T-helper 2 cell treated with Interferon-gamma antibody and Interleukin-4, amounts not matched to agents 100 ng/mL and 5 ng/mL, for 36 hours (primary cell): ENCODE data around the gene GIT1. TPM values are rescaled to one million over a fixed set of nuclear protein-coding genes. Genes with fewer than 3 reads are reported as not detected.

Source experiments
- intact Hi-C: fragments of 100-400 bp; cut with micrococcal nuclease; formaldehyde crosslinking; loops from one replicate; pipeline ENCODE4 v1.15.1; 2023
- total RNA-seq: library from RNA; stranded (reverse); gene quantifications from 2 replicates; pipeline ENCODE4 v1.2.3, GENCODE V29; 2022

GIT1 gene
- total RNA-seq, 1 donor from 2014 or later, result 66.7 TPM

DNA sequence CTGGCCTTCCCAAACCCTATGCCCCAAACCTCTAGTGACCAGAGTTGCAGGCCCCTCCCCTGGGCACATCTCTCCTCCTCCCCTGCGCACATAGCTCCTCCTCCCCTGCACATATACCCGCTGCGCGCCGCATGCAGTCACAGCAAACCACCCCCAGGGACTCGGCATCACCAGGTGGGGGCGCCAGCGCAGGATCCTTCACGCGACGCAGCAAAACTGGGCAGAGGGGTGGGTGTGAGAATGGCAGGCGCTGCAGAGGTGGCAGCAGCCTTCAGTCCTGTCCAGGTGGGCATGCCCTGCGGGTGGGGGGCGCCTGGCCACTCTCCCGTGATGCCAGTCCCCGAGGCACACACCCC, 27.7 kb upstream of the GIT1 start:
- intact Hi-C loops, result loop anchor here (1.0 to 5.0 kb wide), 4 partner anchors 90 to 315 kb away; partner anchors contain the start of gene SSH2

DNA sequence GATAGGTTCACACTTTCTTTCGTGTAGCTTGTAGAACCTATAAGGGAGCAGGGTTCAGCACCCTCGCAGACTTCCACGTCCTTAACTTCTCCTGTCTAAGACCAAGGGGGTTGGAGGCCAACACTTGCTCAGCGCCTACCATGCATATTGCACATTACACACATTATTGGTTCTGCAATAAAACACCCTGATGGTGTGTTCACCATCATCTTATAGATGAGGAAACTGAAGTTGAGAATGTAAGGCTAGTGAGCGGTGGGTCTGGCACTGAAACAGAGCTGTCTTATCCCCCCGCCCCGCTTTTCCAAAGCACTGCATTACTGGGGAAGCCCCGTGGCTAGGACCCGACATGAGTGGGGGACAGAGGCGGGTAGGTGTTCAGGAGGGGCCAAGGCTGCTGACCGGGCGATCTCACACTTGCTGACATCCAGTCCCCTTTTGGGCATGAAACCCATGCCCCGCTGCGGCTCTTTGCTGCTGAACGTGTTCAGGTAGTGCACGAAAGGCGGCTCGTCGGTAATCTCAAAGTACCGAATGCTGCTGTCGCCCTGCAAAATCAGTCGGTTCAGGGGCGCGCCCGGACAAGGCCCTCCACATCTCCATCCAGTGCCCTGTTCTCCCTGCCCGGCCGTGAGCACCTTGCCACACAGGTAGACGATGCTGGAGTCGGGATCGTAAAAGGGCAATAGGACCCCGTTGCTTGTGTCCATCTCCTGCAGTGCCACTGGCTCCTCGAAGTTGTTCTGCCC, 27.0 kb upstream of the GIT1 start:
- intact Hi-C loops, result loop anchor here (1.0 to 5.0 kb wide), 4 partner anchors 90 to 316 kb away; partner anchors contain the start of gene SSH2

DNA sequence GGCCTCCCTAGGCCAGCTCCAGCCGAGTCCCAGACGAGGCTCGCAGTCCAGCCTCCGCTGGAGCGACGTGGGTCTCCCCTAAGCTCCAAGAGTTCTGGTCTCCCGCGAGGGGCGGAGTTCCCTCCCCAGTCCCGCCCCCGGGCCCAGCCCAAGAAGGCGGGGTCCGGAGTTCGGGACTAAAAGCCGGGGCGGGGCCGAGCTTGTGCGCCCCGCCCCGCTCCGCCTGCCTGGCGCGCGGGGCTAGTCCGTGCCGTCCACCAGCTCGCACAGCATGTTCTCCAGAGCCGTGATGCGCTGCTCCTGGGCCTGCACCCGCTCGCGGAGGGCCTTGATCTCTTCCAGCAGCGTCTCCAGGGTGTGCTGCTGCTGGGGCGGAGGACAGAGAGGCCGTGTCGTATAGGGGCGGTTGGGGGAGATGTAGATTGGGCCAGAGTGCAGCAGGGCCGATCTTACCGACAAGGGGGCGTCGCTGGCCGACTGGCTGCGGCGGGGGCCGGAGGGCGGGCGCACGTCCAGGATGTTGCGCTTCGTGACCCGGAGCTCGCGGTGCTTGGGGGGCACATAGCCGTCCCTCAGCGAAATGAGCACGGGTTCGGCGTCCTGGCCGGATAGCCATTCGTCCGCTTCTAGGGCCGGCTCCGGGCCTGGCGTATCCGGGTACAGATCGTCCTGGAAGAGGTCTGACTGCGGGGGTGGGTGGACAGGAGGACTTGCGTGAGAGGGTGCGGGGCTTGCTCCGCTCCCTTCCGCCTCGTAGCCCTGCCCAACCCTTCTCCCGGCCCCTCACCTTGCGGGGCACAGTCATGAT, 26.2 kb upstream of the GIT1 start:
- intact Hi-C loops, result loop anchor here (1.0 to 5.0 kb wide), 6 partner anchors 26 to 317 kb away; partner anchors contain the start of genes GIT1, SSH2, TAOK1 and TP53I13

DNA sequence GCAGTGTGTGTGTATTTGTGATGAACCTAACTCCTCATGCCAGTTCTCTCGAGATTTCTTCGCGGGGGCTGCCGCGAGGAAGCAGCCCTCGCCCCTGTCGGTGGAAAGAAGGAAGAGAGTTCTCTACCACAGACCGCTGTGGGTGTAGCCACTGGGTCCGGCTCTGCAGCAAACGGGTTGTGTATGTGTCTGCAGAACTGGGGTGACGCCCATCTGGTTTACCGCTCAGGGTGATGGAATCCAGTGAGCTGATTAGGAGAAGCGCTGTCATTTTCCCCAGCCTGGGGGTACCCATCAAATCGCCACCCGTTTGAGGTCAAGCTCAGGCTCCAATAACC, 25.6 kb upstream of the GIT1 start:
- intact Hi-C loops, result loop anchor here (1.0 to 5.0 kb wide), 5 partner anchors 26 to 317 kb away; partner anchors contain the start of genes GIT1, SSH2, TAOK1 and TP53I13

DNA sequence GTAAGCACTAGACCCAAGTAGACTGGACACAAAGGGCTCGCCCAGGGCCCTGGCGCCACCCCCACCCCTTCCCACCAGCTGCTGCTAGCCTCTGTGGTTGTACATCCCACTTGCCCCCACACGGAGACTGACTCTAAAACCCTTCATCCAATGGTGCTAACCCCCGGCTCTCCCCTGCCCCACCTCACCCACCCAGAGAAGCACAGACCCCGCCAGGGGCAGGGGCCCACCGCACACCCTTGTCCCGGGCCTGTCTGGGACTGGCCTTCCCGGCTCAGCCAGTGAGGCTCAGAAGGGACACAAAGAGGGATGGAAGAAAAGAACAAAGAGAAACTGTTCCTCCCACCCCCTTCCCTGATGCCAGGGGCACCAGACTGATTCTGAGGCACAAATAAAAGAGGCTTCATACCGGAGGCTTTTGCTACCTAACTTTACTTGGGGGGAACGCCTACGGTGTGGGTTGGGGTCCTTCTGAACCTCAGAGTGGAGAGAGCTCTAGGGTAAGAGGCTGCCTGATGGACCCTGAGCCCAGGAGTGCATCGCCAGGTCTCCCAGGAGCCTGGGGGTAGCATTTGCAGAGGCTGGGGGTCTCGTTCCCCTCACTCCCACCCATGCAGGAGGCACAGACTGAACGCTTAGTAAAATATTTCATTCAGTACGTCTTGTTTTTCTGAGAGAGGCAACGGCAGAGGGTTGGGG, 25.1 kb upstream of the GIT1 start:
- intact Hi-C loops, result loop anchor here (1.0 to 5.0 kb wide), 5 partner anchors 25 to 318 kb away; partner anchors contain the start of genes GIT1, SSH2, TAOK1 and TP53I13

GRCh38 chr17:29613856-29614255, 24.4 kb upstream of the GIT1 start:
- intact Hi-C loops, result loop anchor here (1.0 kb wide), 1 partner anchor 34 kb away; no protein-coding TSS in a partner anchor

GRCh38 chr17:29613352-29613837, 23.9 kb upstream of the GIT1 start:
- intact Hi-C loops, result loop anchor here (1.0 kb wide), 1 partner anchor 33 kb away; no protein-coding TSS in a partner anchor

- intact Hi-C loops, result loop anchor here (1.0 kb wide), 1 partner anchor 32 kb away; no protein-coding TSS in a partner anchor
Measured at GRCh38 chr17:29612404-29613280, 23.2 kb upstream of the GIT1 start.

DNA sequence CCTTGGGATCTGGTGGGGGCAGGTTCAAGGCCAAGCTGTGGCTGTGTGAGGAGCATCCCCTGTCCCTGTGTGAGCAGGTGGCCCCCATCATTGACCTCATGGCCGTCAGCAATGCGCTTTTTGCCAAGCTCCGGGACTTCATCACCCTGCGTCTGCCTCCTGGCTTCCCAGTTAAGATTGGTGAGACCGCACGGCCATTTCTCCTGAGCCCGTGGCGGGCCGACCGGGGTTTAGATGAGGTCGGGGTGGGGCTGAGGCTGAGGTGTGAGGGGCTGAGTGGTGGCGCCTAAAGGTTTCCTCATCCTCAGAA, 22.6 kb upstream of the GIT1 start:
- intact Hi-C loops, result no loop called here

GRCh38 chr17:29611351-29612093, 22.1 kb upstream of the GIT1 start:
- intact Hi-C loops, result no loop called here

- intact Hi-C loops, result no loop called here
Measured at GRCh38 chr17:29610395-29610794, 20.9 kb upstream of the GIT1 start.

DNA sequence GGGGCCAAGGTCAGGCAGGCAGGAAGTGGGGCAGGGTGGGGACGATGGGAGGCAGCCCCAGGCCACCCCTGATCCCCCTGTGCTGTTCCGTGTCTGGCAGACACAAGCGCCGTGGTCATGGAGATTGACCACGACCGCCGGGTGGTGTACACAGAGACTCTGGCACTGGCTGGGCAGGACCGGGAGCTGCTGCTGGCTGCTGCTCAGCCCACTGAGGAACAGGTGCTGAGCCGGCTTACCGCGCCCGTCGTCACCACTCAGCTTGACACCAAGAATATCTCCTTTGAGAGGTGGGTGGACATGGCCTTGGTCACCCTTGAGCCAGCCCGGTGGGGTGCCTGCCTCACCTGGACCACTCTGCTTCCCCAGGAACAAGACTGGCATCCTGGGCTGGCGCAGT, 19.5 kb upstream of the GIT1 start:
- intact Hi-C loops, result no loop called here

GRCh38 chr17:29607557-29608195, 18.2 kb upstream of the GIT1 start:
- intact Hi-C loops, result no loop called here

DNA sequence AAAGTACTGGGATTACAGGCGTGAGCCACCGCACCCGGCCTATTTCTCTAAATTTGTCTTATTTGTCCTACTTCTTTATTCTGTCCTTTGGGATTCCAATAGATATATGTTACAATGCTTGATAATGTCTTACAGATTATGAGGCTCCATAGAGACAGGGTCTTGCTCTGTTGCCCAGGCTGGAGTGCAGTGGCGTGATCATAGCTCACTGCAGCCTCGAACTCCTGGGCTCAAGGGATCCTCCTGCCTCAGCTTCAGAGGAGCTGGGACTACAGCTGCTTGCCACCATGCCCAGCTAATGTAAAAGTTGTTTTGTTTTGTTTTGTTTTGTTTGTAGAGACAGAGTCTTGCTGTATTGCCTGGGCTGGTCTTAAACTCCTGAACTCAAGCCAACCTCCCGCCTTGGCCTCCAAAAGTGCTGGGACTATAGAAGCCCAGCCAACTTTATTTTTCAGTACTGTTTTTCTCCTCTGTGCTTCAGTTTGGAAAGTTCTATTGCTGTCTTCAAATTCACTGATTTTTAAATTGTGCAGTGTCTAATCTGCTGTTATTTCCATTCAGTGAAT, 13.7 kb upstream of the GIT1 start:
- intact Hi-C loops, result no loop called here

DNA sequence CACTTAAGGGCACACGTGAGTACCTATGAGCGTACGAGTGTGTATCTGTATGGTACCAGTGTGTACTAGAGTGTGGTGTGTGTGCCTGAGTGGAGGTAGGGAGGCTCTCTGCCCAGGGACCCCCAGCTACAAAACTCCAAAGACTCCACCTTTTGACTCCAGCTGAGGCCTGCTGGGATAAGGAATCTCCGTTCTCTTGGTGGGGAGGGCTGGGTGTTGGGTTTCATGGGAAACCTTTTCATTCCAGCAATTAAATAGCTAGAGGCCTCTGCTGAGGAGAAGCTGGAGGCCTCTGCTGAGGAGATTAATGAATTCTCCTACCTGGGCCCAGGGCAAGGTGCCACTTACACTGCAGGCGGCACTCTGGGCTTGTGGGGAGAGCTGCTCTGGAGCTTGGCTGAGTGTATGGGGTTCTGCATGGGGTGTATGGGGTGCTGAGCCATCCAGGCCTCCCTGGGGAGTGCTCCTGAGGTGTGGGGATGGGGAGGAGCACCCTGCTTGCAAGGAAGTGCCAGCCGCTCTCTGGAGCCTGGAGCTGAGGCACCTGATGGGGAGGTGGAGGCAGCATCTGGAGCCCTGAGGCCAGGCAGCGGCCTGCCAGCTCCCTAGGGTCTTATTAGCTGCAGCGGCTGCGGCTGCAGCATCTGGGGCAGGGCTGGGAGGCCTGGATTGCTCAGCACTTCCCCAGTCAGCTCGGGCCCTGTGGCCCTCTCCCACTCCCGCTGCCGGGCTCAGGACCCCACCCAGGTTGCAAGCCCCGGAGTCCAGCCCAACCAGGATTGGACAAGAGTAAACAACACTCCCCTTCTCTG, 8.1 kb upstream of the GIT1 start:
- intact Hi-C loops, result no loop called here

DNA sequence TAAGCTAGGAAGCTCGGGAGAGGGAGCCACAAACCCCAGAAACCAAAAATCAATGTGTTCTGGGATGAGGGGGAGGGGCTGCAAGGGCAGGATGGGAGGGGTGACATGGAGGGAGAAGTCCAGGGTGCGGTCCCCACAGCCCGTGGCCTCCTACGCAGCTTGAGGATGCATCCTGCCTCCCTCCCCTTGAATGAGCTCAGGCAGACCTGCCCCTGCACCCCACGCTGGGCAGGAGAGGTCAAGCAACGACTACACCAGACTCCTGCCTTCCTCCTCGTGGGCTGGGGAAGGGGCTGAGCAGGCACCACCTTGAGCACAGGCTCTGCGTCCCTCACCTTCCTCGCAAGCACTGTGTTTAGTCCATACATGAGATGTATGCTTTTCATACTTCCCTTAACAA, 7.4 kb upstream of the GIT1 start:
- intact Hi-C loops, result no loop called here

DNA sequence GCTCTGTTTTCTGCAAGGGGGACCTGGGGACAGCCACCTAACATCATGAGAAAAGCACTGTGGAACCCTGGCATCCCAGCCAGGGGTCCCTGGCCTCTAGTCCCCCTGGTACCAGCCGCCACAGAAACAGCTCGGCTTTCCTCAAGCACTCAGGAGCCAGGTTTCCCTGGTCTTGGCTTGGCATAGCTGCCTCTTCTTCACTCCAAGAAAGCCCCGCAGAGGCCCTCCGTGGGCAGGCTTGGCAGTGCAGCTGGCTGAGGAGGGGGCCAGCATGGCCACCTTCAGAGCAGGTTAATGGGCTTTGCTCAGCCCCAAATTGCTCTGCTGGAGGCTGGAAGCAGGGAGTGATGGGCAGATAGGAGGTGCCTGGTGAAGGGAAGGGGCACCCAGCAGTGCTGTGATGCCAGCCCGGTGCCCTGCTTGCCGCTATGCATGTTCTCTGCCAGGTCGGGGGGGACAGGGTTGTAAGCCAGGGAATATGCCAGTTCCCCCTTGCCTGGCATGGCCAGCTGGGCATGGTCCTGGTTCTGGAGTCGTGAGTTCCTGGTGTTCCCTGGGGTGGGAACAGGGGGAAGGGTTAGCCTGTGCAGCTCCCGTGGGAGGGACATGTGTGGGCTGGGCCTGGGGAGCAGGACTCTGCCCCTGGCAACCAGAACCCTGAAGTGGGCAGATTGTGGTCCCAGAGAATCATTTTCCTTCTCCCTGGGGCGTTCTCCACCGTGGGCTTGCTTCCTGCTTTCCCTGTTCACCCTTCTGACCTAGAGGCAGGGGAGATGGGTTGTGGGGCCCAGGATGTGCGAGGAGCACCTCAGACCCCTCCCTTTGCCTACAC, 6.7 kb upstream of the GIT1 start:
- intact Hi-C loops, result no loop called here
